ENCODE data around the gene DIAPH2. TPM values are rescaled to one million over a fixed set of nuclear protein-coding genes. Genes with fewer than 3 reads are reported as not detected.

DIAPH2 gene
- total and polyA plus RNA-seq, 2 of the 13 experiments (the other 11 are each of a cell fraction or from before 2014, with no cell fraction given), result 2.1 to 8.5 TPM

DNA sequence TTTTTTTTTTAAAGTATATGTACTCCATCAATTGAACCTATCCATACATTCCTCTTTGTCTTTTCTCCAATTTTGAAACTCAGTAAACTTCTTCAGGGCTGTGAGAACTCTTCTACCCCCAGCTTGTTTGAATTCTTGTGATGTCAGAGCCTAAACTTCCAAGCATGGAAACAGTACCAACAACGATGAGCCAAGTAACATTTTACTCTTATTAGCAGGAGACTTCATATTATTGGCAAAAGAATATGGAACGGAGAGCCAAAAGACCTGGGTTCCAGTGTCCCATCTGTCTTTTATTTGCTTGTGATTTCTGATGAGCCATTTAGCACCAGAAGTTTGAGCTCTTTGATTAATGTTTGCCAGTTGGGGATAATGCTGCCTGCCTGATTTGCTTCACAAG lies 5.3 kb downstream of the DIAPH2 start:
- ChIA-PET CTCF (ENCODE audit: low intra/inter-chr PET ratio, low total read pairs) (no interaction called here), POLR2A (no interaction called here)
- Histone ChIP-seq H3K27me3 (ENCODE audit: control insufficient read depth in 1 of 2, insufficient read depth in 2 of 2, low read length in 2 of 2) (no peaks in the 10 kb centered on the region), H3K4me1 (ENCODE audit: insufficient read depth, low read length) (peaks cover 7% of the 10 kb centered on the region; the same call in 1 of the 2 replicates), H3K79me2 (ENCODE audit: insufficient read depth, low read length) (no peaks in the 10 kb centered on the region), H3K4me3 (replicated peaks in 1 of 3; ENCODE audit: insufficient read depth in 1 of 3, low read depth in 2 of 3, low read length in 3 of 3) (no peak overlapping the region), H3K36me3 (replicated peaks in 1 of 2; ENCODE audit: control insufficient read depth in 1 of 2, insufficient read depth in 2 of 2, low read length in 2 of 2) (no peaks in the 10 kb centered on the region), H3K27ac (ENCODE audit: extremely low read length, insufficient read depth, low read length) (no peak overlapping the region), H2AFZ (ENCODE audit: low read length) (no peak overlapping the region), H3K9me3 (ENCODE audit: low read length) (no peaks in the 10 kb centered on the region), H3K4me2 (ENCODE audit: low read depth, low read length) (no peak overlapping the region), H3K9ac (ENCODE audit: insufficient read depth, low read depth, low read length) (no peak overlapping the region), H4K20me1 (ENCODE audit: insufficient read depth, low read length) (no peaks in the 10 kb centered on the region)
- no peak for ATAC-seq
- 94% methylated on average over 2 of the region's 2 CpGs for WGBS (ENCODE audit: low lambda C conversion rate)
- no TSS peak for BruUV-seq (replicated peaks)
- no peak for FAIRE-seq
- intact Hi-C loops (cut with micrococcal nuclease; ENCODE audit: unreplicated experiment), result no loop called here
- in situ Hi-C loops (cut with HindIII; ENCODE audit: extremely low pct_ligation_motif_present, low pct_unique_long_range_greater_than_20kb), result no loop called here
- TF ChIP-seq YY1 (IDR thresholded peaks at IDR 0.05; ENCODE audit: insufficient read depth, insufficient replicate concordance, low read depth, low read length) (no peak), ZNF3 (CRISPR knock-in tag; IDR thresholded peaks at IDR 0.05) (no peak), SP1 (IDR thresholded peaks at IDR 0.05) (no peak), SP1 (CRISPR knock-in tag; IDR thresholded peaks at IDR 0.05) (no peak), NCOR1 (IDR thresholded peaks at IDR 0.05; ENCODE audit: borderline replicate concordance, low read length) (no peak), CBX2 (IDR thresholded peaks at IDR 0.05; ENCODE audit: low read depth, low read length) (no peak), CBX2 (CRISPR knock-in tag; IDR thresholded peaks at IDR 0.05; ENCODE audit: low read depth) (no peak), POLR2A (IDR thresholded peaks at IDR 0.05; ENCODE audit: insufficient read depth in 1 of 2, low read depth in 2 of 2, low read length in 2 of 2) (no peak), ZNF232 (CRISPR knock-in tag; IDR thresholded peaks at IDR 0.05; ENCODE audit: borderline replicate concordance) (no peak), MXI1 (IDR thresholded peaks at IDR 0.05; ENCODE audit: borderline replicate concordance, low read depth, low read length) (no peak), ZBTB21 (CRISPR knock-in tag; IDR thresholded peaks at IDR 0.05) (no peak), SOX6 (IDR thresholded peaks at IDR 0.05) (no peak), SOX6 (CRISPR knock-in tag; IDR thresholded peaks at IDR 0.05) (no peak), PHB2 (IDR thresholded peaks at IDR 0.05; ENCODE audit: partially characterized antibody) (no peak), ATAD3A (CRISPR knock-in tag; IDR thresholded peaks at IDR 0.05) (no peak), ZNF772 (CRISPR knock-in tag; IDR thresholded peaks at IDR 0.05) (no peak), ZSCAN20 (CRISPR knock-in tag; IDR thresholded peaks at IDR 0.05; ENCODE audit: borderline replicate concordance) (no peak), TMF1 (CRISPR knock-in tag; IDR thresholded peaks at IDR 0.05; ENCODE audit: low read depth) (no peak)
- TF ChIP-seq, protein P1, sequence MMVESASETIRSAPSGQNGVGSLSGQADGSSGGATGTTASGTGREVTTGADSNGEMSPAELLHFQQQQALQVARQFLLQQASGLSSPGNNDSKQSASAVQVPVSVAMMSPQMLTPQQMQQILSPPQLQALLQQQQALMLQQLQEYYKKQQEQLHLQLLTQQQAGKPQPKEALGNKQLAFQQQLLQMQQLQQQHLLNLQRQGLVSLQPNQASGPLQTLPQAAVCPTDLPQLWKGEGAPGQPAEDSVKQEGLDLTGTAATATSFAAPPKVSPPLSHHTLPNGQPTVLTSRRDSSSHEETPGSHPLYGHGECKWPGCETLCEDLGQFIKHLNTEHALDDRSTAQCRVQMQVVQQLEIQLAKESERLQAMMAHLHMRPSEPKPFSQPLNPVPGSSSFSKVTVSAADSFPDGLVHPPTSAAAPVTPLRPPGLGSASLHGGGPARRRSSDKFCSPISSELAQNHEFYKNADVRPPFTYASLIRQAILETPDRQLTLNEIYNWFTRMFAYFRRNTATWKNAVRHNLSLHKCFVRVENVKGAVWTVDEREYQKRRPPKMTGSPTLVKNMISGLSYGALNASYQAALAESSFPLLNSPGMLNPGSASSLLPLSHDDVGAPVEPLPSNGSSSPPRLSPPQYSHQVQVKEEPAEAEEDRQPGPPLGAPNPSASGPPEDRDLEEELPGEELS (CRISPR knock-in tag; IDR thresholded peaks at IDR 0.05), result no peak
- DNase-seq (ENCODE audit: low spot score), result no peak

Data from HepG2 (cell line).